MCF 10A (cell line): ENCODE measurements around the gene VARS1. TPM values are rescaled to one million over a fixed set of nuclear protein-coding genes. Genes with fewer than 3 reads are reported as not detected.

ENCODE experiments used
- BruUV-seq: library from RNA; stranded (reverse); fragments of 400-500 nt; replicated peaks from 2 replicates; lab custom pipeline; 2021; lab: Mats Ljungman, UMichigan
- CTCF ChIA-PET: fragments of 300-600 bp; sonication (Branson Sonifier 250); formaldehyde crosslinking; extraction: SDS; loops from one replicate; lab custom pipeline; 2021; ENCODE audit warnings: antibody characterized with exemption, inconsistent platforms; lab: Yijun Ruan, JAX
- POLR2A ChIA-PET: fragments of 300-600, 350-650 bp; sonication (Branson Sonifier 250); formaldehyde crosslinking; extraction: SDS; loops from one replicate; lab custom pipeline; 2020; ENCODE audit warnings: antibody characterized with exemption, inconsistent platforms; lab: Yijun Ruan, JAX
- DNase-seq: peaks from one replicate; pipeline ENCODE4 v3.0.0-alpha.2; 2018; ENCODE audit not compliant: unreplicated experiment
- H3K27ac Mint-ChIP-seq: one replicate; pipeline ENCODE4 v1.8.0; 2022; ENCODE audit warnings: mild to moderate bottlenecking, low read depth, mixed read lengths; ENCODE audit not compliant: unreplicated experiment
- H3K27me3 Mint-ChIP-seq: one replicate; pipeline ENCODE4 v1.8.0; 2022; ENCODE audit warnings: mixed read lengths; ENCODE audit not compliant: insufficient read depth, unreplicated experiment
- H3K36me3 Mint-ChIP-seq: one replicate; pipeline ENCODE4 v1.8.0; 2022; ENCODE audit warnings: mild to moderate bottlenecking, moderate library complexity, mixed read lengths; ENCODE audit not compliant: insufficient read depth, unreplicated experiment
- H3K4me1 Mint-ChIP-seq: one replicate; pipeline ENCODE4 v1.8.0; 2022; ENCODE audit warnings: mixed read lengths; ENCODE audit not compliant: insufficient read depth, unreplicated experiment
- H3K4me3 Mint-ChIP-seq: one replicate; pipeline ENCODE4 v1.8.0; 2022; ENCODE audit warnings: mild to moderate bottlenecking, moderate library complexity, mixed read lengths; ENCODE audit not compliant: unreplicated experiment
- H3K9me3 Mint-ChIP-seq: one replicate; pipeline ENCODE4 v1.8.0; 2022; ENCODE audit warnings: mixed read lengths; ENCODE audit not compliant: unreplicated experiment
- CTCF ChIP-seq: fragments of 200-600 bp; IDR thresholded peaks from one replicate; pipeline ENCODE4 v1.8.0; 2022; ENCODE audit warnings: antibody characterized with exemption, mild to moderate bottlenecking; ENCODE audit not compliant: unreplicated experiment
- intact Hi-C: fragments of 100-400 bp; cut with micrococcal nuclease; formaldehyde crosslinking; loops from 2 replicates; pipeline ENCODE4 v1.14.1; 2022
- total RNA-seq: library from RNA; stranded (reverse); gene quantifications from 2 replicates; pipeline ENCODE4 v1.2.3, GENCODE V29; 2022

VARS1 gene
- total RNA-seq, 1 experiment from 2014 or later, result 200 TPM

DNA sequence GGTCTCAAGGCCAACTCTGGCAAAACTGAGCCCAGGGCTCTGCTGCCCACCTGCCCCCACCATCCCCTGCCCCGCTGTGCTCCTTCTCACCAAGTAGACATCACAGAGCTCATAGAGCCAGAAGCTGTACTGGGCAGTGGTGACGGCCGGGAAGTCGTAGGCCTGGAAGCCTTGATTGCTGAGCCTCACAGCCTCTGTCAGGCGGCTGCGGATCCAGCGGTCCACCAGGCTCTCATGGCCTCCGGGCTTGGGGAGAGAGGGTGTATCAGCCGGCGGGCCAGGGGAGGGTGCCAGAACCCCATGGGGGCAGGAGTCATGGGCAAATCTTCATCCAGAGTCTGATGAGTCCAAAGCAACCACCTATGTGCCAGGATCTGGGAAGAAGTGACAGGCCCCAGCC is 15.6 kb downstream of the VARS1 start:
- CTCF ChIA-PET, result interaction anchor here (0.6 to 2.1 kb wide), 2 partner anchors 10 to 49 kb away, joined by 3 to 10 read pairs; no protein-coding TSS in a partner anchor
- Mint-ChIP-seq H3K36me3 (peaks cover 46% of the 10 kb centered on the region), H3K9me3 (no peaks in the 10 kb centered on the region), H3K4me3 (no peak overlapping the region), H3K27ac (no peak overlapping the region), H3K4me1 (peaks cover 20% of the 10 kb centered on the region), H3K27me3 (no peaks in the 10 kb centered on the region)
- BruUV-seq, result no TSS peak
- no peak for TF ChIP-seq CTCF
- intact Hi-C loops, result loop anchor here (10.0 kb wide), 1 partner anchor 235 kb away; the partner anchor contains the start of genes ATP6V1G2, DDX39B and NFKBIL1
- POLR2A ChIA-PET, result interaction anchor here (1.1 to 1.8 kb wide), 2 partner anchors 26 to 47 kb away, joined by 3 to 4 read pairs; no protein-coding TSS in a partner anchor
- DNase-seq, result no peak

DNA sequence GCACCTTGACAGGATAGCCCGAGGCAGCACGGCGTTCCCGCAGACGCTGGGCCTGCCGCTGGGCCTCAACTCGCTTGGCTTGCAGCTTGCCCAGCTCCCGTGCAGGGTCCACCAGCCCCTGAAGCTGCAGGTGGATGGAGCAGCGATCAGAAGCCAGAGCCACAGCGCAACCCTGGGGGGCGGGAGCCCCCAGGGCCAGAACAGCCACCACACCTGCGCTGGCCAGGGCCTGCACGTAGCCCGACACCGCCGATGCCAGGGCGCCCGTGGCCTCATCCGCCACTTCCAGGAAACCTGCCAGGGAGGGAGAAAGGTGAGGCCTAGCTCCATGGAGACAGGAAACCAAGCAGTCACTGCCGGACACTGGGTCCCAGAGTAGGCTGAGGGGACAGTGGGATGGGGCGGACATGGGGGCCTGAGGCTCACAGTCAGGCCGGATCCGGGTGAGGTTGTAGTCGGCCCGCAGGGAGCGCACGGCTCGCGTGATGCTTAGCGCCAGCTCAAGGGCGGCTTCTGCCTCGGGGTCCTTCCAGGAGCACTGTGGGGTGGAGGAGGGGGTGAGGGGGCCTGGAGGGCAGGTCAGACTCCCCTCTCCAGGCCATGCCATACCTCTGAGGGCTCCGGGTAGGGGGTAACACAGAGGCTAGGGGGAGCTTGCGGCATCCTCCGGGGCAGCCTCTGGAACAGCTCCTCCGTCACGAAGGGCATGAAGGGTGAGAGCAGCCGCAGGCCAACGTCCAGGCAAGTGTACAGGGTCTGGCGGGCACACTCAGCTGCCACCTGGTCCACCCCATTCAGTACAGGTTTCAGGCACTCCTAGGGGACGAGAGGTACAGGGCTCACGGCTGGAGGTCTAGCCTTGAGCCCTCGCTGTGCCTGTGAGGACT is 16.3 kb downstream of the VARS1 start:
- peaks cover 42% of the 10 kb centered on the region for H3K36me3 Mint-ChIP-seq
- intact Hi-C loops, result loop anchor here (10.0 kb wide), 1 partner anchor 234 kb away; the partner anchor contains the start of genes ATP6V1G2, DDX39B and NFKBIL1
- no peaks in the 10 kb centered on the region for H3K9me3 Mint-ChIP-seq
- H3K4me3 Mint-ChIP-seq, result no peak overlapping the region
- DNase-seq, result no peak
- peaks cover 20% of the 10 kb centered on the region for H3K4me1 Mint-ChIP-seq
- no peak overlapping the region for H3K27ac Mint-ChIP-seq
- CTCF ChIA-PET, result interaction anchor here (2.1 kb wide), 1 partner anchor 9 kb away, joined by 10 read pairs; no protein-coding TSS in a partner anchor
- no peaks in the 10 kb centered on the region for H3K27me3 Mint-ChIP-seq
- no TSS peak for BruUV-seq
- POLR2A ChIA-PET, result interaction anchor here (0.5 to 1.8 kb wide), 5 partner anchors 27 to 171 kb away, joined by 3 to 4 read pairs (median 3); partner anchors contain the start of gene LSM2
- no peak for TF ChIP-seq CTCF

- BruUV-seq, result no TSS peak
- peaks cover 38% of the 10 kb centered on the region for H3K36me3 Mint-ChIP-seq
- no peak overlapping the region for H3K27ac Mint-ChIP-seq
Observed at GRCh38 chr6:31778193-31778592, 17.4 kb downstream of the VARS1 start.

More at GRCh38 chr6:31778193-31778592, 17.4 kb downstream of the VARS1 start:
- intact Hi-C loops, result loop anchor here (10.0 kb wide), 1 partner anchor 233 kb away; the partner anchor contains the start of genes ATP6V1G2, DDX39B and NFKBIL1
- no peak for DNase-seq
- H3K9me3 Mint-ChIP-seq, result no peaks in the 10 kb centered on the region
- no peak for TF ChIP-seq CTCF
- no peak overlapping the region for H3K4me3 Mint-ChIP-seq
- no peaks in the 10 kb centered on the region for H3K27me3 Mint-ChIP-seq
- H3K4me1 Mint-ChIP-seq, result peaks cover 20% of the 10 kb centered on the region
- CTCF ChIA-PET, result interaction anchor here (0.8 to 2.1 kb wide), 3 partner anchors 8 to 55 kb away, joined by 3 to 10 read pairs (median 8); no protein-coding TSS in a partner anchor
- POLR2A ChIA-PET, result interaction anchor here (0.6 to 2.2 kb wide), 15 partner anchors 8 to 192 kb away, joined by 3 to 14 read pairs (median 4); partner anchors contain the start of genes C6orf47, HSPA1B, LSM2 and MSH5
